Smooth muscle cell (in vitro differentiated cells): ENCODE measurements around the gene ZNF423. TPM values are rescaled to one million over a fixed set of nuclear protein-coding genes. Genes with fewer than 3 reads are reported as not detected.

ENCODE experiments used
- DNase-seq: peaks from one replicate; lab custom pipeline; 2025; ENCODE audit not compliant: unreplicated experiment; lab: John Stamatoyannopoulos, UW
- H2AFZ ChIP-seq: fragments of 200-600 bp; sonication (generic); 2 replicates; pipeline ENCODE4 v1.6.0; 2016; ENCODE audit warnings: antibody characterized with exemption, low read depth, mild to moderate bottlenecking
- H3F3A ChIP-seq: fragments of 200-600 bp; sonication (generic); 2 replicates; pipeline ENCODE4 v1.6.0; 2017; ENCODE audit warnings: antibody characterized with exemption, low read depth
- H3K27ac ChIP-seq: fragments of 200-600 bp; sonication (generic); 2 replicates; pipeline ENCODE4 v1.5.1; 2016; ENCODE audit warnings: low read depth, mild to moderate bottlenecking
- H3K27me3 ChIP-seq: fragments of 200-600 bp; sonication (generic); 2 replicates; pipeline ENCODE4 v1.6.1; 2016; ENCODE audit warnings: low read depth, mild to moderate bottlenecking
- H3K36me3 ChIP-seq: fragments of 200-600 bp; sonication (generic); 2 replicates; pipeline ENCODE4 v1.5.1; 2016; ENCODE audit warnings: low read depth
- H3K4me1 ChIP-seq: fragments of 200-600 bp; sonication (generic); 2 replicates; pipeline ENCODE4 v1.5.1; 2016; ENCODE audit warnings: low read depth
- H3K4me2 ChIP-seq: fragments of 200-600 bp; sonication (generic); 2 replicates; pipeline ENCODE4 v1.6.0; 2016; ENCODE audit warnings: mild to moderate bottlenecking
- H3K4me3 ChIP-seq: fragments of 200-600 bp; sonication (generic); 2 replicates; pipeline ENCODE4 v1.5.1; 2016; ENCODE audit warnings: mild to moderate bottlenecking
- H3K79me2 ChIP-seq: fragments of 200-600 bp; sonication (generic); 2 replicates; pipeline ENCODE4 v1.6.0; 2016; ENCODE audit warnings: low read depth, mild to moderate bottlenecking
- H3K9ac ChIP-seq: fragments of 200-600 bp; sonication (generic); 2 replicates; pipeline ENCODE4 v1.6.0; 2016; ENCODE audit warnings: low read depth
- H3K9me3 ChIP-seq: fragments of 200-600 bp; sonication (generic); replicated peaks from 2 replicates; pipeline ENCODE4 v1.5.1; 2016; ENCODE audit warnings: low read depth
- H4K20me1 ChIP-seq: fragments of 200-600 bp; sonication (generic); 2 replicates; pipeline ENCODE4 v1.6.0; 2016; ENCODE audit warnings: low read depth
- WGBS: methylation state at CpG from one replicate; pipeline ENCODE4 v1.1.7; 2016; ENCODE audit warnings: low lambda C conversion rate; 5-methylcytosine and 5-hydroxymethylcytosine counted together
- polyA plus RNA-seq: library from polyadenylated mRNA; unstranded; fragments of >200 nt; fragmentation: Nextera tagmentation; extraction: Ambion mirVana; gene quantifications from 2 replicates; pipeline ENCODE4 v1.2.1, GENCODE V29; 2016
- total RNA-seq: library from RNA; depleted of rRNA; stranded (reverse); fragments of >200 nt; gene quantifications from 2 replicates; pipeline ENCODE4 v1.2.3, GENCODE V29; 2014
- TF ChIP-seq, protein P1 (sequence below): fragments of 200-600 bp; sonication (generic); IDR thresholded peaks from 2 replicates; pipeline ENCODE4 v1.5.1; 2017; ENCODE audit warnings: borderline replicate concordance, mild to moderate bottlenecking, antibody characterized with exemption; ENCODE audit not compliant: insufficient read depth, poor library complexity, severe bottlenecking

Gene ZNF423
- total and polyA plus RNA-seq, 2 experiments from 2014 or later, result 6.9 to 7.0 TPM

DNA sequence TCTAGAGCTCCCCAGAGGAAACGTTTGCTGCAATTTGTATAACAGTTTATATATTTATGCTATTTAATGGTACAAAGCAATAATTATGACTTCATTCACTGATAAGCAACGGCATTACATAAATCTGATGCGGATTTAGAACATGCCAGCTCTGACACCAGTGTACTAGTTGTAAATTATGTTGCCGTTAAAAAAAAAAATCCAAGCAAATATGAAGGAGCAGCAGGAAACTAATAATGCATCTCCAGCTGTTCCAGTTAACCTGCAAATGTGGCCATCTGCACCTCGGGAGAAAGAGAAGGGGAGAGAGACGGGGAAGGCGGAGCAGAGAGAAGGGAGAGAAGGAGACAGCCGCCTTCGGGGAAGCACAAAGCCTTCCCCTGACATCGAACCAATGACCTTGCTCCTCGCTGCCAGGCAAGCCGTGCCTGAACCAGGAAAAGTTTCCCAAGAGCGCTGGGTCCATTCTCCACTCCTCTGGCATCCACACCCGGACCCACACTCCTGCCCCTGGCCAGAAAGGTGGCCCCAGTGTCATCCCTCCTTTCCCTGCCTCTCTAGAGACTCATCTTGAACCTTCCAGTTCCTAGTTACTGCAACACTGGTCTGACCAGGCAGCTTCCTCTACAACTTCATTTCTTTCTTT is 307.5 kb downstream of the ZNF423 start:
- H3K27me3 ChIP-seq, result no peaks in the 10 kb centered on the region
- H3K9me3 ChIP-seq, result no peaks in the 10 kb centered on the region
- TF ChIP-seq, protein P1, sequence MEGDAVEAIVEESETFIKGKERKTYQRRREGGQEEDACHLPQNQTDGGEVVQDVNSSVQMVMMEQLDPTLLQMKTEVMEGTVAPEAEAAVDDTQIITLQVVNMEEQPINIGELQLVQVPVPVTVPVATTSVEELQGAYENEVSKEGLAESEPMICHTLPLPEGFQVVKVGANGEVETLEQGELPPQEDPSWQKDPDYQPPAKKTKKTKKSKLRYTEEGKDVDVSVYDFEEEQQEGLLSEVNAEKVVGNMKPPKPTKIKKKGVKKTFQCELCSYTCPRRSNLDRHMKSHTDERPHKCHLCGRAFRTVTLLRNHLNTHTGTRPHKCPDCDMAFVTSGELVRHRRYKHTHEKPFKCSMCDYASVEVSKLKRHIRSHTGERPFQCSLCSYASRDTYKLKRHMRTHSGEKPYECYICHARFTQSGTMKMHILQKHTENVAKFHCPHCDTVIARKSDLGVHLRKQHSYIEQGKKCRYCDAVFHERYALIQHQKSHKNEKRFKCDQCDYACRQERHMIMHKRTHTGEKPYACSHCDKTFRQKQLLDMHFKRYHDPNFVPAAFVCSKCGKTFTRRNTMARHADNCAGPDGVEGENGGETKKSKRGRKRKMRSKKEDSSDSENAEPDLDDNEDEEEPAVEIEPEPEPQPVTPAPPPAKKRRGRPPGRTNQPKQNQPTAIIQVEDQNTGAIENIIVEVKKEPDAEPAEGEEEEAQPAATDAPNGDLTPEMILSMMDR, result no peak
- H3K36me3 ChIP-seq, result no peaks in the 10 kb centered on the region
- no peak overlapping the region for H3K4me3 ChIP-seq
- peaks cover 8% of the 10 kb centered on the region for H3K4me1 ChIP-seq
- no peak for DNase-seq
- no peak overlapping the region for H3K9ac ChIP-seq
- no peaks in the 10 kb centered on the region for H3F3A ChIP-seq
- 81% methylated on average over 13 of the region's 14 CpGs for WGBS
- H3K27ac ChIP-seq, result no peak overlapping the region
- H2AFZ ChIP-seq, result no peak overlapping the region
- no peaks in the 10 kb centered on the region for H3K79me2 ChIP-seq
- H4K20me1 ChIP-seq, result no peaks in the 10 kb centered on the region
- no peak overlapping the region for H3K4me2 ChIP-seq

DNA sequence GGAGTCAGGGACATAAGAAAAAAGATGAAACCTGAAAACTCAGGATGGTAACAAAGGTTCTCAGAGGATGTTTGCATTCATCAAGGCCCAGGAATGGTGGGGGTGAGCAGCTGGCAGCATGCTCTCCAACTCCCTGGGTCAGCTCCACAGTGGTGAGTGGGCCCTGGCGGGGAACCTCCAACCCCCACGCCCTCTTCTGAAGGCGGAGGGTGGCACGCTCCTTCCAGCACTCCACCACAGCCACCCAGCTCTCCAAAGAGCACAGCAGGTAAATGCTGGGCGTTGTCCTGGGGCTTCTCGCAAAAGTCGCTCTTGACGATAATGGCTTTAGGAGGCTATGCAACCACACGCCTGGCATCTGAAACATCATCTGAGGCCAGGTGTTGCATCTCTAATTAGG is 308.5 kb downstream of the ZNF423 start:
- Histone ChIP-seq H3K4me3 (no peak overlapping the region), H3K27ac (no peak overlapping the region), H3K4me1 (peaks cover 15% of the 10 kb centered on the region), H3K9me3 (no peaks in the 10 kb centered on the region), H4K20me1 (no peaks in the 10 kb centered on the region), H3K4me2 (no peak overlapping the region), H3K79me2 (no peaks in the 10 kb centered on the region), H2AFZ (no peak overlapping the region), H3K27me3 (no peaks in the 10 kb centered on the region), H3F3A (no peaks in the 10 kb centered on the region), H3K9ac (no peak overlapping the region), H3K36me3 (no peaks in the 10 kb centered on the region)
- WGBS, result 93% methylated on average over 9 of the region's 9 CpGs
- TF ChIP-seq, protein P1, result no peak
- no peak for DNase-seq

DNA sequence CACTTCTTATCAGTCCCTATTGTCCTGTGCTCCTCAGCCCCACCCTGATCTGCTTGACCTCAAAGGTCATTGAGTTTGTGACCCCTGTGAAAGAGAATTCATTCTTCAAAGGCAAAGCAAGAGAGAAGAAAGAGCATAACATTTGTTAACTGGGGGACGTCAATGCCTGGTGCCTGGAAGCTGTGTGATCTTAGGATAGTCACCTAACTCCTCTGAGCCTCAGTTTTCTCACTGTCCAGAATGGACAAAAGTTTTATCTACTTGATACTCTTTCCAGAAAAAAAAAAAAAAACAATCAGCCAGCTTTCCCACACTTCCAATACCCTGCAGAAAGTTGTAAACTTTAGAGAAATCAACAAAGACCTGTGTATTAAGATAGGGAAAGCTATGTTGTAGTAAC is 309.2 kb downstream of the ZNF423 start:
- DNase-seq, result no peak
- Histone ChIP-seq H3K27me3 (no peaks in the 10 kb centered on the region), H3K79me2 (no peaks in the 10 kb centered on the region), H4K20me1 (no peaks in the 10 kb centered on the region), H3K4me1 (peaks cover 15% of the 10 kb centered on the region), H3K4me3 (no peak overlapping the region), H3K9me3 (no peaks in the 10 kb centered on the region), H3F3A (no peaks in the 10 kb centered on the region), H3K9ac (no peak overlapping the region), H3K4me2 (no peak overlapping the region), H3K27ac (no peak overlapping the region), H3K36me3 (no peaks in the 10 kb centered on the region), H2AFZ (no peak overlapping the region)
- 87% methylated on average over 1 of the region's 1 CpG for WGBS
- TF ChIP-seq, protein P1, result no peak
